OCI-LY7 (cell line): ENCODE measurements around the gene IQCC. TPM values are rescaled to one million over a fixed set of nuclear protein-coding genes. Genes with fewer than 3 reads are reported as not detected.

Experiments
- BruUV-seq: library from RNA; stranded (reverse); fragments of 400-500 nt; replicated peaks from 2 replicates; lab custom pipeline; 2021; lab: Mats Ljungman, UMichigan
- CTCF ChIA-PET: fragments of 300-600 bp; sonication (Branson Sonifier 250); formaldehyde crosslinking; loops from one replicate; lab custom pipeline; 2022; ENCODE audit warnings: antibody characterized with exemption; ENCODE audit not compliant: unreplicated experiment; lab: Charles Lee
- POLR2A ChIA-PET: fragments of 300-600 bp; sonication (Branson Sonifier 250); formaldehyde crosslinking; loops from one replicate; lab custom pipeline; 2022; ENCODE audit warnings: antibody characterized with exemption; lab: Charles Lee
- DNase-seq: peaks from one replicate; pipeline ENCODE4 v3.0.0-alpha.2; 2015; ENCODE audit warnings: low spot score
- H2AFZ ChIP-seq: fragments of 200-600 bp; sonication (generic), shearing (Covaris generic); 2 replicates; pipeline ENCODE4 v1.6.1; 2014; ENCODE audit warnings: mild to moderate bottlenecking, antibody characterized with exemption, low read length, moderate library complexity
- H3K27ac ChIP-seq: fragments of 200-600 bp; sonication (generic); 2 replicates; pipeline ENCODE4 v1.5.1; 2014; ENCODE audit warnings: mixed run types, low read depth, mild to moderate bottlenecking, moderate library complexity, low read length, inconsistent platforms; ENCODE audit not compliant: poor library complexity, severe bottlenecking
- H3K36me3 ChIP-seq: fragments of 200-600 bp; sonication (generic); 2 replicates; pipeline ENCODE4 v1.6.1; 2014; ENCODE audit warnings: mild to moderate bottlenecking, antibody characterized with exemption, low read length, moderate library complexity, mixed read lengths; ENCODE audit not compliant: insufficient read depth
- H3K4me1 ChIP-seq: fragments of 200-600 bp; sonication (generic); 2 replicates; pipeline ENCODE4 v1.5.1; 2014; ENCODE audit warnings: mild to moderate bottlenecking, low read length; ENCODE audit not compliant: insufficient read depth, poor library complexity, severe bottlenecking
- H3K4me2 ChIP-seq: fragments of 200-600 bp; sonication (generic); 2 replicates; pipeline ENCODE4 v1.6.1; 2014; ENCODE audit warnings: mild to moderate bottlenecking, low read length
- H3K4me3 ChIP-seq: fragments of 200-600 bp; sonication (generic); 2 replicates; pipeline ENCODE4 v1.5.1; 2014; ENCODE audit warnings: mild to moderate bottlenecking, low read depth, low read length; ENCODE audit not compliant: poor library complexity, severe bottlenecking
- H3K79me2 ChIP-seq: fragments of 200-600 bp; sonication (generic); 2 replicates; pipeline ENCODE4 v1.6.1; 2016; ENCODE audit warnings: low read depth, mild to moderate bottlenecking, low read length, moderate library complexity, mixed read lengths; ENCODE audit not compliant: insufficient read depth
- H3K9me2 ChIP-seq: fragments of 200-600 bp; sonication (generic); 2 replicates; pipeline ENCODE4 v1.6.1; 2016; ENCODE audit warnings: mild to moderate bottlenecking, low read length, mixed read lengths; ENCODE audit not compliant: insufficient read depth
- H3K9me3 ChIP-seq: fragments of 200-600 bp; sonication (generic); 2 replicates; pipeline ENCODE4 v1.6.1; 2014; ENCODE audit warnings: mild to moderate bottlenecking, mixed run types, low read length, mixed read lengths
- H4K20me1 ChIP-seq: fragments of 200-600 bp; sonication (generic); 2 replicates; pipeline ENCODE4 v1.6.1; 2014; ENCODE audit warnings: mild to moderate bottlenecking, antibody characterized with exemption, low read length, moderate library complexity, mixed read lengths; ENCODE audit not compliant: insufficient read depth
- CTCF ChIP-seq: fragments of 200-600 bp; sonication (generic); conservative IDR thresholded peaks from 2 replicates; pipeline ENCODE4 v1.5.1; 2014; ENCODE audit warnings: mild to moderate bottlenecking, antibody characterized with exemption, low read length, moderate library complexity, mixed read lengths
- EZH2phosphoT487 ChIP-seq: fragments of 200-600 bp; sonication (generic); IDR thresholded peaks from 2 replicates; pipeline ENCODE4 v1.6.1; 2018; ENCODE audit warnings: low read depth, borderline replicate concordance, mild to moderate bottlenecking, mixed run types, antibody characterized with exemption, low read length, moderate library complexity, mixed read lengths
- intact Hi-C: fragments of 100-400 bp; cut with micrococcal nuclease; formaldehyde crosslinking; loops from one replicate; pipeline ENCODE4 v1.10.0; 2022; ENCODE audit not compliant: unreplicated experiment
- total RNA-seq, 2 experiments: library from RNA; depleted of rRNA in 1 of 2; stranded (reverse); fragments of >200 nt in 1 of 2; shearing (Covaris generic) in 1 of 2; gene quantifications; 2 replicates each; pipeline ENCODE4 v1.2.3, GENCODE V29; 2014 to 2022

The IQCC gene
- total RNA-seq, 2 experiments from 2014 or later, result 8.0 to 14.5 TPM

- H2AFZ ChIP-seq, result peak overlapping the region; percentile 2; the same call in 1 of the 2 replicates
- CTCF ChIA-PET, result no interaction called here
Observed at GRCh38 chr1:32257227-32257508, 51.7 kb downstream of the IQCC start.

More at GRCh38 chr1:32257227-32257508, 51.7 kb downstream of the IQCC start:
- Histone ChIP-seq H3K4me1 (peaks cover 87% of the 10 kb centered on the region), H4K20me1 (no peaks in the 10 kb centered on the region), H3K79me2 (peaks cover 87% of the 10 kb centered on the region), H3K4me3 (peak overlapping the region; percentile 45), H3K9me2 (no peaks in the 10 kb centered on the region), H3K4me2 (peak overlapping the region; percentile 83), H3K9me3 (no peaks in the 10 kb centered on the region), H3K27ac (peak overlapping the region; percentile 99), H3K36me3 (peaks cover 14% of the 10 kb centered on the region; the same call in 1 of the 2 replicates)
- BruUV-seq, result no TSS peak
- intact Hi-C loops, result no loop called here
- TF ChIP-seq EZH2phosphoT487, result no peak
- no peak for TF ChIP-seq CTCF
- no peak for DNase-seq
- POLR2A ChIA-PET, result interaction anchor here (6.4 kb wide), 1 partner anchor 7 kb away, joined by 79 read pairs; the partner anchor contains the start of gene LCK

Other genes with a start within 250 kb of the IQCC start
- gene KHDRBS1, start 191.8 kb upstream of the IQCC start, total RNA-seq (2014; rRNA removed; shearing (Covaris generic)), result 87.7 and 94.7 TPM in 2 replicates
- 200 and 220 TPM in 2 replicates for gene KHDRBS1, start 191.8 kb upstream of the IQCC start, total RNA-seq (2022)
- gene TMEM39B, start 132.7 kb upstream of the IQCC start, total RNA-seq (2014; rRNA removed; shearing (Covaris generic)), result 10.0 and 11.3 TPM in 2 replicates
- gene TMEM39B, start 132.7 kb upstream of the IQCC start, total RNA-seq (2022), result 35.9 and 38.8 TPM in 2 replicates
- 16.6 and 19.5 TPM in 2 replicates for gene KPNA6, start 97.6 kb upstream of the IQCC start, total RNA-seq (2014; rRNA removed; shearing (Covaris generic))
- gene KPNA6, start 97.6 kb upstream of the IQCC start, total RNA-seq (2022), result 36.3 and 40.7 TPM in 2 replicates
- 42.0 and 47.5 TPM in 2 replicates for gene TXLNA, start 26.0 kb upstream of the IQCC start, total RNA-seq (2014; rRNA removed; shearing (Covaris generic))
- gene TXLNA, start 26.0 kb upstream of the IQCC start, total RNA-seq (2022), result 46.4 and 47.3 TPM in 2 replicates
- 28.3 and 32.8 TPM in 2 replicates for gene CCDC28B, start 5.1 kb upstream of the IQCC start, total RNA-seq (2014; rRNA removed; shearing (Covaris generic))
- 53.4 and 54.4 TPM in 2 replicates for gene CCDC28B, start 5.1 kb upstream of the IQCC start, total RNA-seq (2022)
- 0.06 and 0.15 TPM in 2 replicates for gene DCDC2B, start 3.4 kb downstream of the IQCC start, total RNA-seq (2014; rRNA removed; shearing (Covaris generic))
- gene DCDC2B, start 3.4 kb downstream of the IQCC start, total RNA-seq (2022), result 0.26 and 0.29 TPM in 2 replicates
- gene TMEM234, start 16.7 kb downstream of the IQCC start, total RNA-seq (2014; rRNA removed; shearing (Covaris generic)), result 14.9 and 17.1 TPM in 2 replicates
- gene TMEM234, start 16.7 kb downstream of the IQCC start, total RNA-seq (2022), result 17.5 and 24.5 TPM in 2 replicates
- 144 and 182 TPM in 2 replicates for gene EIF3I, start 16.7 kb downstream of the IQCC start, total RNA-seq (2014; rRNA removed; shearing (Covaris generic))
- gene EIF3I, start 16.7 kb downstream of the IQCC start, total RNA-seq (2022), result 193 and 207 TPM in 2 replicates
- 1.1 and 1.6 TPM in 2 replicates for gene FAM167B, start 41.6 kb downstream of the IQCC start, total RNA-seq (2014; rRNA removed; shearing (Covaris generic))
- gene FAM167B, start 41.6 kb downstream of the IQCC start, total RNA-seq (2022), result 1.8 and 3.1 TPM in 2 replicates
- 217 and 218 TPM in 2 replicates for gene LCK, start 45.6 kb downstream of the IQCC start, total RNA-seq (2014; rRNA removed; shearing (Covaris generic))
- 135 and 146 TPM in 2 replicates for gene LCK, start 45.6 kb downstream of the IQCC start, total RNA-seq (2022)
- 259 and 270 TPM in 2 replicates for gene HDAC1, start 86.4 kb downstream of the IQCC start, total RNA-seq (2014; rRNA removed; shearing (Covaris generic))
- gene HDAC1, start 86.4 kb downstream of the IQCC start, total RNA-seq (2022), result 254 and 263 TPM in 2 replicates
- 120 and 130 TPM in 2 replicates for gene MARCKSL1, start 130.6 kb downstream of the IQCC start, total RNA-seq (2014; rRNA removed; shearing (Covaris generic))
- gene MARCKSL1, start 130.6 kb downstream of the IQCC start, total RNA-seq (2022), result 246 and 288 TPM in 2 replicates
- gene FAM229A, start 156.8 kb downstream of the IQCC start, total RNA-seq (2014; rRNA removed; shearing (Covaris generic)), result 3.2 and 5.2 TPM in 2 replicates
- 13.5 and 16.5 TPM in 2 replicates for gene FAM229A, start 156.8 kb downstream of the IQCC start, total RNA-seq (2022)
- gene TSSK3, start 156.9 kb downstream of the IQCC start, total RNA-seq (2014; rRNA removed; shearing (Covaris generic)), result 1.1 and 2.0 TPM in 2 replicates
- 7.8 and 10.1 TPM in 2 replicates for gene TSSK3, start 156.9 kb downstream of the IQCC start, total RNA-seq (2022)
- gene BSDC1, start 188.8 kb downstream of the IQCC start, total RNA-seq (2014; rRNA removed; shearing (Covaris generic)), result 21.8 and 29.6 TPM in 2 replicates
- 41.8 and 42.5 TPM in 2 replicates for gene BSDC1, start 188.8 kb downstream of the IQCC start, total RNA-seq (2022)